Keratinocyte (primary cell): ENCODE measurements around the gene KRT35. TPM values are rescaled to one million over a fixed set of nuclear protein-coding genes. Genes with fewer than 3 reads are reported as not detected.

ENCODE experiments used
- DNase-seq: peaks from one replicate; pipeline ENCODE4 v3.0.0-alpha.2; 2011; ENCODE audit warnings: low read depth, missing footprints, low spot score
- FAIRE-seq: peaks from 2 replicates; lab custom pipeline; 2011; peaks lifted over from hg19 to GRCh38; lab: Jason Lieb, UNC
- H2AFZ ChIP-seq: 2 replicates; pipeline ENCODE4 v1.6.0; 2012; ENCODE audit warnings: low read length, control low read depth, inconsistent platforms; ENCODE audit not compliant: control insufficient read depth
- H3K27ac ChIP-seq: 2 replicates; pipeline ENCODE4 v1.5.1; 2011; ENCODE audit warnings: low read length; ENCODE audit not compliant: control insufficient read depth, insufficient read depth
- H3K27me3 ChIP-seq: 3 replicates; pipeline ENCODE4 v1.6.0; 2011; ENCODE audit warnings: low read length; ENCODE audit not compliant: control insufficient read depth, insufficient read depth; ENCODE audit errors: extremely low read depth
- H3K36me3 ChIP-seq, 2 experiments: 2 replicates in 1 of 2; 3 replicates in 1 of 2; pipeline ENCODE4 v1.5.1; 2011; ENCODE audit warnings: low read length in 2 of 2, mild to moderate bottlenecking in 1 of 2; ENCODE audit not compliant: control insufficient read depth in 2 of 2, insufficient read depth in 2 of 2; ENCODE audit errors: extremely low read depth in 1 of 2
- H3K4me1 ChIP-seq: 3 replicates; pipeline ENCODE4 v1.5.1; 2011; ENCODE audit warnings: low read length; ENCODE audit not compliant: control insufficient read depth, insufficient read depth; ENCODE audit errors: extremely low read depth
- H3K4me2 ChIP-seq: 3 replicates; pipeline ENCODE4 v1.6.0; 2011; ENCODE audit warnings: low read depth, low read length; ENCODE audit not compliant: control insufficient read depth, insufficient read depth; ENCODE audit errors: extremely low read depth
- H3K4me3 ChIP-seq, 3 experiments: fragments of 200-600 bp in 1 of 3; sonication (generic) in 1 of 3; 2 replicates in 2 of 3; 3 replicates in 1 of 3; pipeline ENCODE4 v1.5.1; 2011 to 2016; ENCODE audit warnings: low read length in 3 of 3, mild to moderate bottlenecking in 3 of 3, control low read depth in 2 of 3, inconsistent platforms in 1 of 3, low read depth in 1 of 3, mixed read lengths in 1 of 3, mixed run types in 1 of 3, moderate library complexity in 1 of 3; ENCODE audit not compliant: control insufficient read depth in 2 of 3, insufficient read depth in 2 of 3; ENCODE audit errors: extremely low read depth in 1 of 3
- H3K79me2 ChIP-seq: 2 replicates; pipeline ENCODE4 v1.6.0; 2012; ENCODE audit warnings: low read length; ENCODE audit not compliant: control insufficient read depth, insufficient read depth
- H3K9ac ChIP-seq: 3 replicates; pipeline ENCODE4 v1.6.0; 2011; ENCODE audit warnings: low read length; ENCODE audit not compliant: control insufficient read depth, insufficient read depth; ENCODE audit errors: extremely low read depth
- H3K9me1 ChIP-seq: 3 replicates; pipeline ENCODE4 v1.6.0; 2011; ENCODE audit warnings: low read length; ENCODE audit not compliant: control insufficient read depth, insufficient read depth; ENCODE audit errors: extremely low read depth
- H3K9me3 ChIP-seq: 2 replicates; pipeline ENCODE4 v1.5.1; 2012; ENCODE audit warnings: low read depth, low read length; ENCODE audit not compliant: control insufficient read depth
- H4K20me1 ChIP-seq: 3 replicates; pipeline ENCODE4 v1.6.0; 2011; ENCODE audit warnings: low read length; ENCODE audit not compliant: control insufficient read depth, insufficient read depth; ENCODE audit errors: extremely low read depth
- EZH2 ChIP-seq: IDR thresholded peaks from one replicate; pipeline ENCODE4 v1.6.1; 2012; ENCODE audit warnings: inconsistent platforms, mild to moderate bottlenecking, low read length, moderate library complexity
- dilution Hi-C: fragments of 300-500 bp; cut with MboI; formaldehyde crosslinking; loops from one replicate; pipeline ENCODE4 v1.7.0; 2020; ENCODE audit warnings: low sequenced_read_pairs; ENCODE audit not compliant: extremely low pct_ligation_motif_present
- polyA plus RNA-seq, 5 experiments: library from polyadenylated mRNA; depleted of rRNA in 3 of 5; stranded (reverse) in 3 of 5; stranded (forward) in 1 of 5; unstranded in 1 of 5; fragments of >200 nt; gene quantifications; 1 replicate in 1 of 5; 2 replicates in 3 of 5; 3 replicates in 1 of 5; pipeline versions ENCODE4 v1.2.1 to v1.2.3, GENCODE V29; 2011 to 2012; ENCODE audit warnings: missing spikeins in 2 of 5, low read depth in 1 of 5, low replicate concordance in 1 of 5
- TF ChIP-seq, protein P1 (sequence below), 3 experiments: IDR thresholded peaks in 1 of 3; conservative IDR thresholded peaks in 1 of 3; optimal IDR thresholded peaks in 1 of 3; 2 replicates in 2 of 3; 3 replicates in 1 of 3; pipeline versions ENCODE3 to v1.5.1; 2011; ENCODE audit warnings: low read length in 3 of 3, mild to moderate bottlenecking in 3 of 3, moderate library complexity in 2 of 3, control low read depth in 1 of 3, inconsistent platforms in 1 of 3; ENCODE audit not compliant: insufficient read depth in 2 of 3; ENCODE audit errors: extremely low read depth in 1 of 3

KRT35 gene
- polyA plus RNA-seq, 1 donor (not counting 4 experiments of a cell fraction or from before 2014, with no cell fraction given), result not detected

DNA sequence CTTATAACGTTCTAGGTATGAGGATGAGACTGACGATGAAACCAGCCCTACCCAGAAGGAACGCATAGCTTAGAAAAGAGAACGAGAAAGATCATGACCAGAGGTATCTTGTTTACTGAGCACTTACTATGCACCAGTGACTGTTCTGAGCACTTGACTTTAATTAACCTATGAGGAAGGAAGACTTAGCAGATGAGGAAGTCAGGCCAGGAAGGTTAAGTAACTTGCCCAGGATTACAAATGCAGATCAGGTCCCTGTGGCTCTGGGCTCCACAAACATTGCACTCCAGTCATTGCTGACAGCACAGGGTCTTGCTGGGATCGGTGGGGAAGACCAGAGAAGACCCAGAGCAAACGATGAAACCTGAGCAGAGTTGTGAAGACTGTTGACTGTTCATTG is 17.3 kb upstream of the KRT35 start:
- TF ChIP-seq, protein P1, sequence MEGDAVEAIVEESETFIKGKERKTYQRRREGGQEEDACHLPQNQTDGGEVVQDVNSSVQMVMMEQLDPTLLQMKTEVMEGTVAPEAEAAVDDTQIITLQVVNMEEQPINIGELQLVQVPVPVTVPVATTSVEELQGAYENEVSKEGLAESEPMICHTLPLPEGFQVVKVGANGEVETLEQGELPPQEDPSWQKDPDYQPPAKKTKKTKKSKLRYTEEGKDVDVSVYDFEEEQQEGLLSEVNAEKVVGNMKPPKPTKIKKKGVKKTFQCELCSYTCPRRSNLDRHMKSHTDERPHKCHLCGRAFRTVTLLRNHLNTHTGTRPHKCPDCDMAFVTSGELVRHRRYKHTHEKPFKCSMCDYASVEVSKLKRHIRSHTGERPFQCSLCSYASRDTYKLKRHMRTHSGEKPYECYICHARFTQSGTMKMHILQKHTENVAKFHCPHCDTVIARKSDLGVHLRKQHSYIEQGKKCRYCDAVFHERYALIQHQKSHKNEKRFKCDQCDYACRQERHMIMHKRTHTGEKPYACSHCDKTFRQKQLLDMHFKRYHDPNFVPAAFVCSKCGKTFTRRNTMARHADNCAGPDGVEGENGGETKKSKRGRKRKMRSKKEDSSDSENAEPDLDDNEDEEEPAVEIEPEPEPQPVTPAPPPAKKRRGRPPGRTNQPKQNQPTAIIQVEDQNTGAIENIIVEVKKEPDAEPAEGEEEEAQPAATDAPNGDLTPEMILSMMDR (optimal IDR thresholded peaks at IDR 0.05 in 1 of 3, IDR thresholded peaks at IDR 0.05 in 1 of 3, conservative IDR thresholded peaks at IDR 0.05 in 1 of 3; ENCODE audit: extremely low read depth in 1 of 3, insufficient read depth in 2 of 3, low read length in 3 of 3), result no peak
- no peak for TF ChIP-seq EZH2
- FAIRE-seq, result peak; percentile 77
- no peak overlapping the region for H3K27ac ChIP-seq

DNA sequence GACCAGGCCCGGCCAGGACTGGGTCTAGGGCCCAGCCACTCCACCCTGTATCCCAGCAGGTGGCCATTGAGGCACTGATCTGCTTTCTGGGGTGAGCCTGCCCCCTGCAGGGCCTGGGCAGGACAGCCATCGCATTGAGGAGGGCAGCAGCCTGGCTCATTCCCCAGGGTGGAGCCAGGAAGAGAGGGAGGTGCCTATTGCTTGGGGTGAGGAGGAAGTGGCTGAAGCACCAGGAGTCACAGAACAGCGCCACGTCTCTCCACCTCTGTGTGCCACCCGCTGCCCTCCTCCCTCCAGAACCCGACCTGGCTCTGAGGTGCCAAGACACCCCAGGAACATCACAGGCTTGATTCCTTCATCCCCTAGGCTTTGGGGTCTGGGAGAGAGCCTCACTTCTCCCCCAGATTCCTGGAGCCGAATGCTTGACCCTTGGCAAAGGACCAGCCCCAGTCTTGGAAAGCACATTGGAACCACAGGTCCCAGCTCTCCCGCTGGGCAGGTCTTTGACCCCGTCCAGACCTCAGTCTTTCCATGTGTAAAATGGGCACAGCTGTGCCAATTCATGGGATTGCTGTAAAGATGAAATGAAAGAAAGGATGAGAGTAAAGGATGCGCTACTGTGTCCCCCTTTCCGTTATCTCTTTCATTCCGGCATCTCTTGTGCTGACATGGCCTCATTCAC is 16.0 kb upstream of the KRT35 start:
- FAIRE-seq (peak; percentile 94), DNase-seq (no peak)
- dilution Hi-C loops, result no loop called here
- H3K9me1 ChIP-seq, result no peaks in the 10 kb centered on the region
- peaks cover 42% of the 10 kb centered on the region for H3K4me1 ChIP-seq
- no peaks in the 10 kb centered on the region for H4K20me1 ChIP-seq
- H3K4me2 ChIP-seq, result peak overlapping the region; percentile 66
- TF ChIP-seq, protein P1 (optimal IDR thresholded peaks at IDR 0.05 in 1 of 3, IDR thresholded peaks at IDR 0.05 in 1 of 3, conservative IDR thresholded peaks at IDR 0.05 in 1 of 3; ENCODE audit: extremely low read depth in 1 of 3, insufficient read depth in 2 of 3, low read length in 3 of 3), result peak; percentile 92 to 98 (median 98)
- no peak for TF ChIP-seq EZH2
- no peaks in the 10 kb centered on the region for H3K27me3 ChIP-seq
- H3K9ac ChIP-seq, result peak overlapping the region; percentile 53
- H3K79me2 ChIP-seq, result no peaks in the 10 kb centered on the region
- peak overlapping the region; percentile 74 for H2AFZ ChIP-seq
- H3K27ac ChIP-seq, result peak overlapping the region; percentile 62
- no peaks in the 10 kb centered on the region for H3K36me3 ChIP-seq
- no peaks in the 10 kb centered on the region for H3K9me3 ChIP-seq
- peak overlapping the region in 1 of 3 experiments; percentile 34 for H3K4me3 ChIP-seq

More for the DNA sequence above, 17.3 kb upstream of the KRT35 start:
- dilution Hi-C loops, result no loop called here
- peaks cover 42% of the 10 kb centered on the region for H3K4me1 ChIP-seq
- no peak for DNase-seq
- no peaks in the 10 kb centered on the region for H4K20me1 ChIP-seq
- no peak overlapping the region for H3K4me2 ChIP-seq
- no peak overlapping the region for H2AFZ ChIP-seq
- no peaks in the 10 kb centered on the region for H3K27me3 ChIP-seq
- no peaks in the 10 kb centered on the region for H3K36me3 ChIP-seq
- no peaks in the 10 kb centered on the region for H3K9me1 ChIP-seq
- H3K4me3 ChIP-seq, result no peak overlapping the region
- no peaks in the 10 kb centered on the region for H3K79me2 ChIP-seq
- H3K9me3 ChIP-seq, result no peaks in the 10 kb centered on the region
- H3K9ac ChIP-seq, result no peak overlapping the region
